Liver (tissue), 9 donors: ENCODE results near the gene MAPKAPK3. TPM values are rescaled to one million over a fixed set of nuclear protein-coding genes. Genes with fewer than 3 reads are reported as not detected.
A peak's percentile ranks its signal among the peaks of the same experiment; 100 is the strongest.

Source experiments
- DNase-seq: peaks from one replicate; pipeline ENCODE4 v3.0.0-alpha.2; 2017; ENCODE audit warnings: low spot score
- H3K27ac ChIP-seq, 2 donors: one replicate each; pipeline ENCODE4 v1.7.0; 2013; ENCODE audit warnings: inconsistent platforms in 2 of 2, low read length in 2 of 2, control low read depth in 1 of 2, low read depth in 1 of 2, mild to moderate bottlenecking in 1 of 2
- H3K27me3 ChIP-seq, 4 donors: one replicate each; pipeline versions ENCODE4 v1.6.1 to v1.7.0; 2013; ENCODE audit warnings: low read length in 3 of 4, inconsistent platforms in 1 of 4, mild to moderate bottlenecking in 1 of 4, moderate library complexity in 1 of 4; ENCODE audit not compliant: control insufficient read depth in 4 of 4, insufficient read depth in 4 of 4
- H3K36me3 ChIP-seq, 4 donors: one replicate each; pipeline versions ENCODE4 v1.6.1 to v1.7.0; 2013; ENCODE audit warnings: low read length in 3 of 4, mild to moderate bottlenecking in 3 of 4, low read depth in 1 of 4, moderate library complexity in 1 of 4; ENCODE audit not compliant: control insufficient read depth in 4 of 4, insufficient read depth in 3 of 4
- H3K4me1 ChIP-seq, 4 donors: one replicate each; pipeline versions ENCODE4 v1.6.1 to v1.7.0; 2013; ENCODE audit warnings: low read length in 3 of 4, mild to moderate bottlenecking in 3 of 4, moderate library complexity in 1 of 4; ENCODE audit not compliant: control insufficient read depth in 4 of 4, insufficient read depth in 4 of 4
- H3K4me3 ChIP-seq, 3 donors: one replicate each; pipeline versions ENCODE4 v1.6.1 to v1.7.0; 2013; ENCODE audit warnings: low read length in 3 of 3, control low read depth in 1 of 3, low read depth in 1 of 3, mild to moderate bottlenecking in 1 of 3
- H3K9ac ChIP-seq, 2 donors: one replicate each; pipeline ENCODE4 v1.7.0; 2013; ENCODE audit warnings: low read length in 2 of 2, mild to moderate bottlenecking in 2 of 2, moderate library complexity in 2 of 2, control low read depth in 1 of 2, low read depth in 1 of 2
- H3K9me3 ChIP-seq, 4 donors: one replicate each; pipeline versions ENCODE4 v1.6.1 to v1.7.0; 2013; ENCODE audit warnings: low read length in 3 of 4; ENCODE audit not compliant: control insufficient read depth in 4 of 4
- ATF3 ChIP-seq: IDR thresholded peaks from 2 replicates; pipeline ENCODE4 v1.6.1; 2016; ENCODE audit warnings: antibody characterized with exemption
- CTCF ChIP-seq: fragments of 150-350 bp; IDR thresholded peaks from 2 replicates; pipeline ENCODE4 v1.5.1; 2017; ENCODE audit warnings: improper control_type of control experiment, low read depth, low read length; ENCODE audit not compliant: missing input control
- EGR1 ChIP-seq, 2 donors: IDR thresholded peaks; 2 replicates each; pipeline ENCODE4 v1.6.1; 2016 to 2018; ENCODE audit warnings: antibody characterized with exemption in 2 of 2, low read depth in 2 of 2
- FOXA1 ChIP-seq: IDR thresholded peaks from 2 replicates; pipeline ENCODE4 v1.6.1; 2016; ENCODE audit warnings: antibody characterized with exemption
- FOXA2 ChIP-seq: IDR thresholded peaks from 2 replicates; pipeline ENCODE4 v1.6.1; 2016; ENCODE audit warnings: antibody characterized with exemption
- GABPA ChIP-seq, 2 donors: IDR thresholded peaks in 1 of 2; conservative IDR thresholded peaks in 1 of 2; 2 replicates each; pipeline ENCODE4 v1.6.1; 2016; ENCODE audit warnings: antibody characterized with exemption in 2 of 2, mild to moderate bottlenecking in 1 of 2, moderate library complexity in 1 of 2
- HNF4A ChIP-seq, 2 donors: conservative IDR thresholded peaks; 2 replicates each; pipeline ENCODE4 v1.6.1; 2016; ENCODE audit warnings: antibody characterized with exemption in 2 of 2, mild to moderate bottlenecking in 2 of 2
- HNF4G ChIP-seq: IDR thresholded peaks from 2 replicates; pipeline ENCODE4 v1.6.1; 2016; ENCODE audit warnings: antibody characterized with exemption
- JUND ChIP-seq, 2 donors: IDR thresholded peaks; 2 replicates each; pipeline ENCODE4 v1.6.1; 2016; ENCODE audit warnings: antibody characterized with exemption in 2 of 2
- MAX ChIP-seq: IDR thresholded peaks from 2 replicates; pipeline ENCODE4 v1.6.1; 2016; ENCODE audit warnings: antibody characterized with exemption
- NR2F2 ChIP-seq: IDR thresholded peaks from 2 replicates; pipeline ENCODE4 v1.6.1; 2016; ENCODE audit warnings: antibody characterized with exemption
- RAD21 ChIP-seq, 2 donors: IDR thresholded peaks; 2 replicates each; pipeline ENCODE4 v1.6.1; 2016; ENCODE audit warnings: antibody characterized with exemption in 2 of 2, mild to moderate bottlenecking in 2 of 2
- REST ChIP-seq: IDR thresholded peaks from 2 replicates; pipeline ENCODE4 v1.6.1; 2016; ENCODE audit warnings: antibody characterized with exemption, mild to moderate bottlenecking
- RXRA ChIP-seq, 2 donors: IDR thresholded peaks; 2 replicates each; pipeline ENCODE4 v1.6.1; 2017 to 2018; ENCODE audit warnings: antibody characterized with exemption in 2 of 2, mild to moderate bottlenecking in 1 of 2
- SP1 ChIP-seq: IDR thresholded peaks from 2 replicates; pipeline ENCODE4 v1.6.1; 2018; ENCODE audit warnings: antibody characterized with exemption, mild to moderate bottlenecking
- TAF1 ChIP-seq: conservative IDR thresholded peaks from 2 replicates; pipeline ENCODE4 v1.6.1; 2016; ENCODE audit warnings: antibody characterized with exemption, mild to moderate bottlenecking
- YY1 ChIP-seq: IDR thresholded peaks from 2 replicates; pipeline ENCODE4 v1.6.1; 2016; ENCODE audit warnings: antibody characterized with exemption, mild to moderate bottlenecking
- ZBTB33 ChIP-seq: IDR thresholded peaks from 2 replicates; pipeline ENCODE4 v1.6.1; 2016; ENCODE audit warnings: antibody characterized with exemption
- WGBS: extraction: QIAGEN DNeasy Blood & Tissue Kit; methylation state at CpG from one replicate; pipeline ENCODE4 v1.1.7; 2013; 5-methylcytosine and 5-hydroxymethylcytosine counted together
- polyA plus RNA-seq, 2 donors: library from polyadenylated mRNA; stranded (reverse) in 1 of 2; unstranded in 1 of 2; fragments of 200-250 nt in 1 of 2; fragments of >200 nt in 1 of 2; fragmentation: Nextera tagmentation in 1 of 2; extraction: Ambion mirVana in 1 of 2; gene quantifications; one replicate each; pipeline versions ENCODE4 v1.2.1 to v1.2.3, GENCODE V29; 2013 to 2015
- total RNA-seq, 2 donors: library from RNA; depleted of rRNA; stranded (reverse); fragments of >200 nt; gene quantifications; one replicate each; pipeline ENCODE4 v1.2.3, GENCODE V29; 2014
- donor health status: healthy.
- donor health status: healthy.
- donor health status: healthy.
- donor health status: healthy.
- donor health status: healthy.

MAPKAPK3 gene
- total and polyA plus RNA-seq, 4 donors = 13.9 to 32.9 (median 19.0) TPM

GRCh38 chr3:50607271-50608091 lies 9.5 kb upstream of the MAPKAPK3 start:
- TF ChIP-seq MAX (no peak), TAF1 (no peak), ATF3 (no peak), SP1 (no peak), JUND (IDR thresholded peaks at IDR 0.05) (no peak), HNF4G (no peak), RXRA (IDR thresholded peaks at IDR 0.05) (no peak), FOXA2 (no peak), NR2F2 (no peak), ZBTB33 (no peak), FOXA1 (no peak), EGR1 (IDR thresholded peaks at IDR 0.05; ENCODE audit: low read depth in 2 of 2) (no peak), GABPA (IDR thresholded peaks at IDR 0.05 in 1 of 2, conservative IDR thresholded peaks at IDR 0.05 in 1 of 2) (no peak), HNF4A (conservative IDR thresholded peaks at IDR 0.05) (no peak), RAD21 (IDR thresholded peaks at IDR 0.05) (no peak), REST (no peak), YY1 (no peak), CTCF (no peak)
- Histone ChIP-seq H3K27ac (peak overlapping the region in 1 of 2 donors; percentile 94), H3K9ac (peak overlapping the region in 1 of 2 donors; percentile 20), H3K27me3 (no peaks in the 10 kb centered on the region), H3K4me1 (peaks cover 14 to 81% (median 60%) of the 10 kb centered on the region in 4 donors), H3K4me3 (peak overlapping the region in 2 of 3 donors; percentile 88 to 91), H3K36me3 (peaks cover 9 to 24% (median 16%) of the 10 kb centered on the region in 4 donors), H3K9me3 (no peaks in the 10 kb centered on the region)
- no peak for DNase-seq
- WGBS = 79% methylated on average over 29 of the region's 29 CpGs
